HFFc6 (cell line): Measurements from ENCODE around the gene PPP1R9B. TPM values are rescaled to one million over a fixed set of nuclear protein-coding genes. Genes with fewer than 3 reads are reported as not detected.

Experiments
- DNase-seq: peaks from one replicate; pipeline ENCODE4 v3.0.0-alpha.2; 2018
- H3K27ac Mint-ChIP-seq: 2 replicates; pipeline ENCODE4 v1.8.0; 2020; ENCODE audit warnings: mild to moderate bottlenecking, mixed read lengths
- H3K27me3 Mint-ChIP-seq: 2 replicates; pipeline ENCODE4 v1.8.0; 2021; ENCODE audit warnings: mild to moderate bottlenecking, moderate library complexity, mixed read lengths; ENCODE audit not compliant: insufficient read depth
- H3K36me3 Mint-ChIP-seq: 2 replicates; pipeline ENCODE4 v1.8.0; 2021; ENCODE audit warnings: low read depth, mixed read lengths
- H3K4me1 Mint-ChIP-seq: 2 replicates; pipeline ENCODE4 v1.8.0; 2020; ENCODE audit warnings: low read depth, mixed read lengths
- H3K4me3 Mint-ChIP-seq: 2 replicates; pipeline ENCODE4 v1.8.0; 2020; ENCODE audit warnings: mild to moderate bottlenecking, moderate library complexity, mixed read lengths
- H3K9me3 Mint-ChIP-seq: 2 replicates; pipeline ENCODE4 v1.8.0; 2020; ENCODE audit warnings: mild to moderate bottlenecking, mixed read lengths
- CTCF ChIP-seq: fragments of 200-600 bp; sonication (generic); IDR thresholded peaks from 2 replicates; pipeline ENCODE4 v1.5.0; 2021; ENCODE audit warnings: antibody characterized with exemption, mild to moderate bottlenecking
- total RNA-seq, 6 experiments: library from RNA; stranded (reverse); fragmentation: NEBNext Ultra II Directional; extraction: Animal tissue kit (Norgen Biotek cat#: 25700); gene quantifications; 2 replicates in 1 of 6; 3 replicates in 5 of 6; pipeline ENCODE4 v1.2.3, GENCODE V29; 2021

Gene PPP1R9B
- total RNA-seq, 6 experiments from 2014 or later: 66.4 to 78.5 (median 68.7) TPM

- Mint-ChIP-seq H3K4me3 (no peak overlapping the region; the same call in 1 of the 2 replicates), H3K27ac (peak overlapping the region; percentile 66), H3K4me1 (peaks cover 32% of the 10 kb centered on the region), H3K27me3 (peaks cover 34% of the 10 kb centered on the region), H3K9me3 (no peaks in the 10 kb centered on the region), H3K36me3 (peaks cover 27% of the 10 kb centered on the region; the same call in 1 of the 2 replicates)
- DNase-seq: no peak
- TF ChIP-seq CTCF: no peak
Measured at GRCh38 chr17:50090971-50091917, 59.2 kb downstream of the PPP1R9B start.

- peaks cover 22% of the 10 kb centered on the region for H3K4me1 Mint-ChIP-seq
- H3K27me3 Mint-ChIP-seq: peaks cover 27% of the 10 kb centered on the region
- DNase-seq: no peak
- no peak for TF ChIP-seq CTCF
- no peaks in the 10 kb centered on the region for H3K9me3 Mint-ChIP-seq
- peaks cover 30% of the 10 kb centered on the region; the same call in 1 of the 2 replicates for H3K36me3 Mint-ChIP-seq
- H3K4me3 Mint-ChIP-seq: no peak overlapping the region; the same call in 1 of the 2 replicates
- H3K27ac Mint-ChIP-seq: 0 out of 2 replicates have a peak overlapping the region, but pooled peaks have one; percentile 9
Measured at GRCh38 chr17:50090071-50090470, 60.4 kb downstream of the PPP1R9B start.

GRCh38 chr17:50088952-50089825, 61.3 kb downstream of the PPP1R9B start:
- H3K9me3 Mint-ChIP-seq: no peaks in the 10 kb centered on the region
- no peak for DNase-seq
- TF ChIP-seq CTCF: no peak
- peak overlapping the region; percentile 19; the same call in 1 of the 2 replicates for H3K27ac Mint-ChIP-seq
- H3K36me3 Mint-ChIP-seq: peaks cover 39% of the 10 kb centered on the region; the same call in 1 of the 2 replicates
- H3K4me1 Mint-ChIP-seq: peaks cover 13% of the 10 kb centered on the region
- no peak overlapping the region for H3K4me3 Mint-ChIP-seq
- H3K27me3 Mint-ChIP-seq: peaks cover 19% of the 10 kb centered on the region

GRCh38 chr17:50087912-50088405, 62.5 kb downstream of the PPP1R9B start:
- Mint-ChIP-seq H3K36me3 (peaks cover 45% of the 10 kb centered on the region), H3K4me1 (peaks cover under 1% of the 10 kb centered on the region; the same call in 1 of the 2 replicates), H3K27ac (peak overlapping the region; percentile 16; the same call in 1 of the 2 replicates), H3K27me3 (peaks cover 15% of the 10 kb centered on the region), H3K4me3 (no peak overlapping the region), H3K9me3 (no peaks in the 10 kb centered on the region)
- no peak for DNase-seq
- no peak for TF ChIP-seq CTCF

GRCh38 chr17:50087246-50087911, 63.1 kb downstream of the PPP1R9B start:
- peak; percentile 66 for DNase-seq
- no peaks in the 10 kb centered on the region for H3K9me3 Mint-ChIP-seq
- peak overlapping the region; percentile 52; the same call in 1 of the 2 replicates for H3K27ac Mint-ChIP-seq
- H3K36me3 Mint-ChIP-seq: peaks cover 50% of the 10 kb centered on the region
- H3K4me3 Mint-ChIP-seq: no peak overlapping the region
- no peaks in the 10 kb centered on the region for H3K4me1 Mint-ChIP-seq
- peak; percentile 98 for TF ChIP-seq CTCF
- H3K27me3 Mint-ChIP-seq: peaks cover 13% of the 10 kb centered on the region
